CD4-positive, alpha-beta T cell treated with Interleukin-15 for 1 hour (primary cell): Measurements from ENCODE around the gene RETNLB.
A peak's percentile ranks its signal among the peaks of the same experiment; 100 is the strongest.

Experiments used
- DNase-seq: peaks from one replicate; pipeline ENCODE4 v3.0.0-alpha.2; 2020

Gene RETNLB, protein sequence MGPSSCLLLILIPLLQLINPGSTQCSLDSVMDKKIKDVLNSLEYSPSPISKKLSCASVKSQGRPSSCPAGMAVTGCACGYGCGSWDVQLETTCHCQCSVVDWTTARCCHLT

GRCh38 chr3:108757404-108757982, at the start of gene RETNLB:
TSS of gene RETNLB (minus strand) at chr3:108757410. CDS start at chr3:108757185, 225 bp downstream.
- no peak for DNase-seq

DNA sequence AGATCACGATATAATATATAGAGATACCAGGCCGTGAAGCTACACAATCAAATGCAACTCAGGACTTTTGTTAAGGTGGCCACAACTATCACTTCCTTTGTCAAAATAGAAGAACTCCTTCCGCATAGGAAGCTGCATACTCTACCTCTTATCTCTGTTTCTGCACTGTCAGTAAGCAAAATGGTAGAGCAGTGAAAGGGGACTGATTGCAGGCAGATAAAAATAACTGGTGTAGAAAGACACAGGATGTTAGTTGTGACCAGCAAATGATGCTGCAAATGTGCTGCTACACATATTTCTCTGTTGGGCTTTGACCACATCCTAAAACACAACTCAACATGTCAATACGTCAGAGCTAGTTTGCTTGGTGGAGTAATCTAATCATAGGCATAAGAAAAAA, 49.1 kb upstream of the RETNLB start:
- peak; percentile 37 for DNase-seq

DNA sequence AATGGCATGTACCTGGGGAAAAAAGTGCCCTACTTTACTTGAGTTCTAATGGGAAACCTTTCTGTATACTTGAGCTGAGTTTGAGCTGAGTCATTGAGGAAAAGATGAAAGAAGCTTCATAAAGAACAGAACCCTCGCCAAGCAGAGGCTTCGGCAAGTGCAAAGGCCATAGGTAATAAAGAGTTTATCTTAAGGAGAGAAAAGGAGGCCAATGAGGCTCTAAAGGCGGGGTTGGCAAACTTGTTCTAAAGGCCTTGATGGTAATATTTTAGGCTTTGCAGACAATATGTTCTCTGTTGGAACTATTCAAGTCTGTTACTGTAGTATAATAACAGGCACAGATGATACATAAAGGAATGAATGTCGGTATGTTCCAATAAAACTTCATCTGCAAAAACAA, 47.8 kb upstream of the RETNLB start:
- DNase-seq = no peak

GRCh38 chr3:108804437-108804836, 47.2 kb upstream of the RETNLB start:
- DNase-seq = no peak

GRCh38 chr3:108791473-108791872, 34.3 kb upstream of the RETNLB start:
- no peak for DNase-seq

DNA sequence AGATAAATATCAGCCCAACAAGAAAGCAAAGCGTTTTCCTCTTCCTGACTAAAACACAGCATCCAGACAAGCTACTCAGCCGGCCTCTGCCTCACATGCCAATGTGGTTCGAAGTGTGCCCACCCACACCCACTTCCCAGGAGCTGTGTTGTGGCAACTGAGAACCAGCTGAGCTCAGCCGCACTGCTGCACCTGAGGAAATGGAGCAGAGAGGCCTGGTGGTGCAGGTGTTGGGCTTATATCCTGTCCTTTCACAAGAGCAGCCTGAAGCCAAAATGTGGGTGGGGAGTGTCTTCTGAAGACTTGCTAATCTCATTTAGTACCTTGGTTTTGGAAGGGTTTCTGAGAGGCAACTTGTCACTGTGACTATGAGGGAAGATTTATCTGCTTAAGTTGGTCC, 23.0 kb upstream of the RETNLB start:
- DNase-seq = peak; percentile 30

DNA sequence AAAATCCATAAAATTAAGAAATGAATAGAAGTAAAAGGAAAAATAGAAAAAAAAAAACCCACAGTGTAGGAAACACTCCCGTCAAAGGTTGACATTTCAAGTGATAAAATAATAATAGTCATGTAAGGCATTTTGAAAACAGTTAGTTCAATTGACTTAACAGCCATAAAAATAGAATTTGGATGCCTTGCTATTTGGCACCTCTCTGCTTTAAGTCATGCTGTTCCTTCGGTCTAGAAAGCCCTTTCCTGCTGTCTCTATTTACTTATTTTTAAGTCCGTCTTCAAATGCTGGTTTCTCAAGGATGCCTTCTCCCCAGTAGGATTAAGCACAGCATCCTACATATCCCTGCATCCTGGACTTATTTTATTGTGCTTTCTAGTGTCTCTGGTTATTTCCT, 22.3 kb upstream of the RETNLB start:
- DNase-seq = no peak

DNA sequence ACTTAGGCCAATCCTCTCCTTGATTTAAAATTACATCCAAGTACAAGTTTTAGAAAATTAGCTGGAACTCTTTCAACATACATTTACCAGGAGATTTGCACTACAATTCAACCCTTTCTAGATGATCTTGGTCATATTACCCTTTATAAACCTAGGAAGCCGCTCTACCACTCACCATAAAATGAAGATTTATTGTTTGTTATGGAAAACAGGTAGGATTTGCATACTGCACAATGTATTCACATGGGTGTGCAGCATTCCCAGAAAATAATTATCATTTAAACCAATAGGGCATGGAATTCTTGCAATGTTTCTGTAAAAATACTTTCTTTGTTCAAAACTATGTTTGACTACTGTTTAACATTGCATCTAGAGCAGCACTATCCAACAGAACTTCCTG, 18.4 kb upstream of the RETNLB start:
- no peak for DNase-seq

GRCh38 chr3:108767253-108767652, 10.0 kb upstream of the RETNLB start:
- no peak for DNase-seq

DNA sequence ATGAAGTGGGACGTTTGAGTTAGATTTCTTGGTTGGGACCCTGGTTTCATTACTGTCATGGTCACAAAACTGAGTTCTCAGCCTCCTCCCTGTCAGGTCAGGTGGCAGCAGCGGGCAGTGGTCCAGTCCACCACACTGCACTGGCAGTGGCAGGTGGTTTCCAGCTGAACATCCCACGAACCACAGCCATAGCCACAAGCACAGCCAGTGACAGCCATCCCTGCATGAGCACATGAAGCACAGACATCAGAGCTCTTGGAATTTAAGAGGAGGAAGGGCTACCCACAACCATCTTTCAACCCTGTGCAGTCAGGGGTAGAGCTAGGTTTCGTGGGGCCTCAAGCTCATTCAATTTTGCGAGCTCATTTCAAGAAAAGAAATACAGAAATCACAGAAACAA, 1.5 kb downstream of the RETNLB start:
- DNase-seq = no peak

GRCh38 chr3:108744762-108745161, 12.4 kb downstream of the RETNLB start:
- no peak for DNase-seq

- DNase-seq = no peak
These were observed 14.3 kb downstream of the RETNLB start for GRCh38 chr3:108742929-108743328.

GRCh38 chr3:108736821-108737220, 20.4 kb downstream of the RETNLB start:
- DNase-seq = no peak

- DNase-seq = no peak
These were observed 28.3 kb downstream of the RETNLB start for GRCh38 chr3:108728934-108729333.

- no peak for DNase-seq
These were observed 29.1 kb downstream of the RETNLB start for GRCh38 chr3:108728105-108728504.

- no peak for DNase-seq
These were observed 33.1 kb downstream of the RETNLB start for GRCh38 chr3:108724101-108724500.

DNA sequence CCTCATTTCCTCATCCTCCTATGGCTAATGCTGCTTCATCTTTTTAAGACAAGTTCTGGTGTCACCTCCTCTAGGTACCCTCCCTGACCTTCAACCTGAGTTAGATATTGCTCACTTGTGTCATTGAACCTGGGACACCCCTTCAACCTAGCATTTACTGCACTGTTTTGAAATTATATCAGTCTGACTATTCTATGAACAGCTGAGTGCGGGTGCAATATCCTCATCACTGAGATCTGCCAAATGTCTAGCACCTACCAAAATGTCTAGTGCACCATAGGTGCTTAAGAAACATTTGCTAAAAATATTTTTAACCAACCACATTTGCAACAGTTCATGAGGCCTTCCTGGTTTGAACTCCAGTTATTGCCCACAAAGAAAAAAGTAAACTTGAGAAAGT, 34.5 kb downstream of the RETNLB start:
- no peak for DNase-seq

DNA sequence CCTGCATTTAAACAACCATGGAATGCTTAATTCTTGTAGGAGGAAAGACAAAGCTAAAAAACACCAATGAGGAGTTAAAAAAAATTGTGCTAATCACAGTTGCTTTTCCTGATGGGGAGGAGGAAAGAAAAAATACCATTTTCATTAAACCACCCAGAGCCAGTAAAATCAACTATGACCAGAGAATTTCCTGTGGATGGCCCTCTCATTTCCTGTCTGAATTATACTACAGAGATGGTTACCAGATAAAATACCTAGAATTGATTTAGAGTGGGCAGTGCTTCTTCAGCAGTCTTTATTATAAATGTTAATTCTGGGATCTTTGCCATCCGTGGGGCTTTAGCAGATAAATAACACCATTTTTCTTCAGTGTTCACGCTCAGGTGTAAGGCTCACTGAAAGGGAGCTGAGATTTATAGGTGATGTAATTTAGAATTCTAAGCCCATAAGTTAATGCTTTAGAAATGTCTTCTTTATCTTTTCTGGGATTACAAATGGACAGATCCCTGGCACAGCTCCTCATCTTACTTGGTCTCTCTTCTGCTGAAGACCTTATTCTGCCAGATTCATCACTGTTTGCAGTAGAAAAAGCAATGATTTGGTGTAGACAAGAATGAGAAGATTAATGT, 37.9 kb downstream of the RETNLB start:
- no peak for DNase-seq

DNA sequence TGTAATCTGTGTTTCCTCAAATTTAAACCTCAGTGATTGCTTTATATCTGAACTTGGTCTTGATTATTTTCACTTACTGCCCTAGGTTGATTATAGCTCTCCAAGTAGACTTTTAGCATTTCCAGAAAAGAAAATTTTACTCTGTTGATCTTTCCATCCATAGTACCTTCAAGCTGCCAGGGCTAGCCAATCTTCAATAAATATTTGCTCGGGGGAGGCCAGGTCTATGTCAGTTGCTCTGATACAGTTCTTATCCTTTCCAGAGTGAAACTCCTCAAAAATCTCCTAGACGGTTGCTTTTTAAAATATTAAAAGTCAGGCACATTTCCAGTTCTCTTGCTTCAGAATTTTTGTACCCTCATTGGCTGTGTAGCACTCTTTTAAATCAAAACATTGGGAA, 38.8 kb downstream of the RETNLB start:
- DNase-seq = no peak

GRCh38 chr3:108713816-108714215, 43.4 kb downstream of the RETNLB start:
- DNase-seq = no peak

DNA sequence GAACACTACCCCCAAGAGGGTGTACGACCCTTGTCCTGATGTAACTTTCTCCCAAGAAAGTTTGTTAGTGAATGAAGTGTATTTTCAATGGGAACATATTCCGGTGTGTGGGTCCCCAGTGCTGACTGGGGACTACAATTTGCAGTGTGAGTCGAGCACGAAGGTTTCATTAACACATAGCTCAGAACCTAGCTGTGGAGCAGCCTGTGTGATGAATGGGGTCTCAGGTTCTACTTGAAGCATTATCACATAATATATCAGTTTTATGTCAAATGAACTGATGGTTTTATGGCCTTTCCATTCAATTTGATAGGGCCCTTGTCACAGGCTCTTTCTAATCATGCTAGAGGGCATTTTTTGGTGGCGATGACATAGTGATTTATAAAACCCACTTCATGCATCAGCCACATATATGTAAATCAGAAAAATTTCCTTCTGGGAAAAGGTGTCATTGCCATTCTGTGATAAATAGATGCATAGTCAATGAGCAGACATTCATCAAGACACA, 44.1 kb downstream of the RETNLB start:
- DNase-seq = no peak
